Measurements from ENCODE around the gene PKN2.

The PKN2 gene

GRCh38 chr1:88683541-88684481 lies at the start of gene PKN2:
Gene PKN2 (plus strand): TSS chr1:88684273. CDS start chr1:88684581, 308 bp downstream.
- H3K4me1 ChIP-seq (ENCODE audit: control insufficient read depth in 1 of 2, insufficient read depth in 1 of 2, low read depth in 1 of 2, low read length in 1 of 2), result peaks cover 39 to 40% of the 10 kb centered on the region in 2 experiments
- H3K27ac ChIP-seq, result peak within 1 kb of the TSS; percentile 95
- H3K27me3 ChIP-seq, result no peaks in the 10 kb centered on the region
- peak; percentile 78 for TF ChIP-seq CTCF (IDR thresholded peaks at IDR 0.05)
- H3K4me3 ChIP-seq (ENCODE audit: low read depth in 1 of 2, low read length in 1 of 2), result peak within 1 kb of the TSS; percentile 96 to 97
- no peaks in the 10 kb centered on the region for H3K9me3 ChIP-seq
- H3K36me3 ChIP-seq, result peaks cover 13% of the 10 kb centered on the region

DNA sequence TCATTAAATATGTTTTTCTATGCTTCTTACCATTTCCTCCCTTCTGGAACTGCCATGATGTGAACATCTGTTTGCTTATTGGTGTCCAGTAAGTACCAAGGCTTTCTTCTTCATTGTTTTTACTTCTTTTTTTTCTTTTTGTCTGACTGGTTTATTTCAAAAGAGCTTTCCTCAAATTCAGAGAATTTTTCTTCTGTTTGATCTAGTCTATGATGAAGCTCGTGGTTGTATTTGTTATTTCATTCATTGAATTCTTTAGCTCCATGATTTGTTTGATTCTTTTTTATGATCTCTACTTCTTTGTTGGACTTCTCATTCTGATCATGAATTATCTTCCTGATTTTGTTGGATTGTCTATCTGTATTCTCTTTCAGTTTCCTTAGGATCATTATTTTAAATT lies 49.5 kb upstream of the PKN2 start:
- Histone ChIP-seq H3K27me3 (no peaks in the 10 kb centered on the region), H3K36me3 (no peaks in the 10 kb centered on the region), H3K4me1 (ENCODE audit: control insufficient read depth in 1 of 2, insufficient read depth in 1 of 2, low read depth in 1 of 2, low read length in 1 of 2) (no peaks in the 10 kb centered on the region), H3K4me3 (ENCODE audit: low read depth in 1 of 2, low read length in 1 of 2) (no peak overlapping the region), H3K27ac (no peak overlapping the region), H3K9me3 (no peaks in the 10 kb centered on the region)
- no peak for TF ChIP-seq CTCF (IDR thresholded peaks at IDR 0.05)

DNA sequence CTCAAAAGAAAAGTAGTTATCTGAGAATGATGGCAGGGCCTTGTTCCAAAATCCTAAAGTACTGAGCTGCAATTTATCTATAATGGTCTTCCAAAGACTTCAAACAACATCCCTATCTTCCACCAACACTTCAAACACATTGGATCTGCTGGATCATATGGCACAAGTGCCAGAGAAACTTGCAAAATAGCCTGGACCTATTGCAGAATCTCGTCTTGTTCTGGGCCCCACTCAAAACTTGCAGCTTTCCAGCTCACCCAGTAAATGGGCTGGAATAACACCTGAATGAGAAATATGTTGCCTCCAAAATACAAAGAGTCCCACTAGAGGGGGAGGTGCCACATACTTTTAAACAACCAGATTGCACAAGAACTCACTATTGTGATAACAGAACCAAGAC lies 44.0 kb upstream of the PKN2 start:
- Histone ChIP-seq H3K36me3 (no peaks in the 10 kb centered on the region), H3K27me3 (no peaks in the 10 kb centered on the region), H3K4me3 (ENCODE audit: low read depth in 1 of 2, low read length in 1 of 2) (no peak overlapping the region), H3K27ac (no peak overlapping the region), H3K4me1 (ENCODE audit: control insufficient read depth in 1 of 2, insufficient read depth in 1 of 2, low read depth in 1 of 2, low read length in 1 of 2) (no peaks in the 10 kb centered on the region), H3K9me3 (no peaks in the 10 kb centered on the region)
- no peak for TF ChIP-seq CTCF (IDR thresholded peaks at IDR 0.05)

GRCh38 chr1:88645886-88646285 lies 38.2 kb upstream of the PKN2 start:
- no peaks in the 10 kb centered on the region for H3K27me3 ChIP-seq
- H3K4me3 ChIP-seq (ENCODE audit: low read depth in 1 of 2, low read length in 1 of 2), result no peak overlapping the region
- no peak for TF ChIP-seq CTCF (IDR thresholded peaks at IDR 0.05)

GRCh38 chr1:88646476-88647248 lies 37.4 kb upstream of the PKN2 start:
- Histone ChIP-seq H3K9me3 (no peaks in the 10 kb centered on the region), H3K36me3 (no peaks in the 10 kb centered on the region), H3K4me3 (ENCODE audit: low read depth in 1 of 2, low read length in 1 of 2) (no peak overlapping the region), H3K27ac (no peak overlapping the region), H3K4me1 (ENCODE audit: control insufficient read depth in 1 of 2, insufficient read depth in 1 of 2, low read depth in 1 of 2, low read length in 1 of 2) (no peaks in the 10 kb centered on the region), H3K27me3 (no peaks in the 10 kb centered on the region)
- no peak for TF ChIP-seq CTCF (IDR thresholded peaks at IDR 0.05)

More at GRCh38 chr1:88645886-88646285, 38.2 kb upstream of the PKN2 start:
- Histone ChIP-seq H3K4me1 (ENCODE audit: control insufficient read depth in 1 of 2, insufficient read depth in 1 of 2, low read depth in 1 of 2, low read length in 1 of 2) (no peaks in the 10 kb centered on the region), H3K9me3 (no peaks in the 10 kb centered on the region), H3K36me3 (no peaks in the 10 kb centered on the region), H3K27ac (no peak overlapping the region)

All from neutrophil (primary cell).